ENCODE data around the gene NADSYN1. TPM values are rescaled to one million over a fixed set of nuclear protein-coding genes. Genes with fewer than 3 reads are reported as not detected.

The NADSYN1 gene
- total and polyA plus RNA-seq, 2 experiments from 2014 or later, result 35.6 to 54.9 TPM

- no peak for ATAC-seq
- H3K4me1 ChIP-seq (ENCODE audit: insufficient read depth), result peaks cover 10% of the 10 kb centered on the region
- H3K36me3 ChIP-seq (ENCODE audit: insufficient read depth), result peaks cover 62% of the 10 kb centered on the region
- no peak overlapping the region for H3K27ac Mint-ChIP-seq
- H3K36me3 Mint-ChIP-seq (ENCODE audit: low read depth), result peaks cover 89% of the 10 kb centered on the region
- H3K79me2 ChIP-seq (replicated peaks; ENCODE audit: insufficient read depth), result peaks cover 30% of the 10 kb centered on the region
- peaks cover 7% of the 10 kb centered on the region; the same call in 2 of the 3 replicates for H3K9me3 Mint-ChIP-seq
- peaks cover 18% of the 10 kb centered on the region; the same call in 2 of the 3 replicates for H3K4me1 Mint-ChIP-seq
- DNase-seq (ENCODE audit: low spot score), result no peak
- no peaks in the 10 kb centered on the region for H3F3A ChIP-seq (replicated peaks; ENCODE audit: low read depth)
- H3K27me3 ChIP-seq (ENCODE audit: insufficient read depth), result no peaks in the 10 kb centered on the region
- no peaks in the 10 kb centered on the region for H3K9me2 ChIP-seq (ENCODE audit: insufficient read depth)
- H3K27me3 Mint-ChIP-seq (ENCODE audit: insufficient read depth, low read depth, poor library complexity), result peaks cover 10% of the 10 kb centered on the region
- H4K20me1 ChIP-seq (replicated peaks; ENCODE audit: insufficient read depth), result peaks cover 33% of the 10 kb centered on the region
- H3K4me3 Mint-ChIP-seq, result no peak overlapping the region
- no peak overlapping the region for H2AFZ ChIP-seq
- no peak overlapping the region for H3K4me2 ChIP-seq
- H3K4me3 ChIP-seq, result no peak overlapping the region
- no peak overlapping the region for H3K27ac ChIP-seq (ENCODE audit: low read depth)
- TF ChIP-seq STAT1 (IDR thresholded peaks at IDR 0.05; ENCODE audit: unreplicated experiment), result no peak
- TF ChIP-seq CREB1 (CRISPR knock-in tag; IDR thresholded peaks at IDR 0.05; ENCODE audit: low read depth), result no peak
- TF ChIP-seq ZNF462 (CRISPR knock-in tag; IDR thresholded peaks at IDR 0.05), result no peak
- no peak for TF ChIP-seq ZNF331 (CRISPR knock-in tag; IDR thresholded peaks at IDR 0.05; ENCODE audit: low read depth)
- TF ChIP-seq EZH2 (IDR thresholded peaks at IDR 0.05; ENCODE audit: low read depth, unreplicated experiment), result no peak
- TF ChIP-seq JUNB (IDR thresholded peaks at IDR 0.05; ENCODE audit: unreplicated experiment), result no peak
- no peak for TF ChIP-seq POLR2AphosphoS5 (IDR thresholded peaks at IDR 0.05; ENCODE audit: low read depth)
- TF ChIP-seq, protein P1, sequence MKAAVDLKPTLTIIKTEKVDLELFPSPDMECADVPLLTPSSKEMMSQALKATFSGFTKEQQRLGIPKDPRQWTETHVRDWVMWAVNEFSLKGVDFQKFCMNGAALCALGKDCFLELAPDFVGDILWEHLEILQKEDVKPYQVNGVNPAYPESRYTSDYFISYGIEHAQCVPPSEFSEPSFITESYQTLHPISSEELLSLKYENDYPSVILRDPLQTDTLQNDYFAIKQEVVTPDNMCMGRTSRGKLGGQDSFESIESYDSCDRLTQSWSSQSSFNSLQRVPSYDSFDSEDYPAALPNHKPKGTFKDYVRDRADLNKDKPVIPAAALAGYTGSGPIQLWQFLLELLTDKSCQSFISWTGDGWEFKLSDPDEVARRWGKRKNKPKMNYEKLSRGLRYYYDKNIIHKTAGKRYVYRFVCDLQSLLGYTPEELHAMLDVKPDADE (IDR thresholded peaks at IDR 0.05), result no peak
- TF ChIP-seq NANOG (IDR thresholded peaks at IDR 0.05; ENCODE audit: borderline replicate concordance), result no peak
- TF ChIP-seq REST (IDR thresholded peaks at IDR 0.05; ENCODE audit: unreplicated experiment), result no peak
- TF ChIP-seq, protein P2, sequence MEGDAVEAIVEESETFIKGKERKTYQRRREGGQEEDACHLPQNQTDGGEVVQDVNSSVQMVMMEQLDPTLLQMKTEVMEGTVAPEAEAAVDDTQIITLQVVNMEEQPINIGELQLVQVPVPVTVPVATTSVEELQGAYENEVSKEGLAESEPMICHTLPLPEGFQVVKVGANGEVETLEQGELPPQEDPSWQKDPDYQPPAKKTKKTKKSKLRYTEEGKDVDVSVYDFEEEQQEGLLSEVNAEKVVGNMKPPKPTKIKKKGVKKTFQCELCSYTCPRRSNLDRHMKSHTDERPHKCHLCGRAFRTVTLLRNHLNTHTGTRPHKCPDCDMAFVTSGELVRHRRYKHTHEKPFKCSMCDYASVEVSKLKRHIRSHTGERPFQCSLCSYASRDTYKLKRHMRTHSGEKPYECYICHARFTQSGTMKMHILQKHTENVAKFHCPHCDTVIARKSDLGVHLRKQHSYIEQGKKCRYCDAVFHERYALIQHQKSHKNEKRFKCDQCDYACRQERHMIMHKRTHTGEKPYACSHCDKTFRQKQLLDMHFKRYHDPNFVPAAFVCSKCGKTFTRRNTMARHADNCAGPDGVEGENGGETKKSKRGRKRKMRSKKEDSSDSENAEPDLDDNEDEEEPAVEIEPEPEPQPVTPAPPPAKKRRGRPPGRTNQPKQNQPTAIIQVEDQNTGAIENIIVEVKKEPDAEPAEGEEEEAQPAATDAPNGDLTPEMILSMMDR (conservative IDR thresholded peaks at IDR 0.05; ENCODE audit: low read depth in 2 of 2), result no peak
- no peak for TF ChIP-seq ZNF114 (CRISPR knock-in tag; IDR thresholded peaks at IDR 0.05)
- TF ChIP-seq EZH2phosphoT487 (IDR thresholded peaks at IDR 0.05; ENCODE audit: unreplicated experiment), result no peak
Observed at GRCh38 chr11:71442880-71443279, 10.1 kb upstream of the NADSYN1 start.

Data from GM23338 (cell line).